Retina (tissue), 1 donor: Measurements from ENCODE around the gene ZDHHC6.
"Not testable (repeated sequence)": the region's sequence is repeated elsewhere in the genome, so short reads cannot be mapped to it uniquely, and the experiment has no call there.

Experiments used
- DNase-seq: peaks from one replicate; pipeline ENCODE4 v3.0.0-alpha.2; 2016

ZDHHC6 gene

GRCh38 chr10:112388548-112388947 lies 58.2 kb downstream of the ZDHHC6 start:
- DNase-seq: no peak

- DNase-seq: not testable (repeated sequence)
Measured at GRCh38 chr10:112388056-112388455, 58.7 kb downstream of the ZDHHC6 start.

- no peak for DNase-seq
Measured at GRCh38 chr10:112385201-112385600, 61.5 kb downstream of the ZDHHC6 start.

- no peak for DNase-seq
Measured at GRCh38 chr10:112384141-112384540, 62.6 kb downstream of the ZDHHC6 start.

GRCh38 chr10:112383325-112383724 lies 63.4 kb downstream of the ZDHHC6 start:
- DNase-seq: no peak

- peak; percentile 27 for DNase-seq
Measured at GRCh38 chr10:112382515-112383235, 64.0 kb downstream of the ZDHHC6 start.
